GM20431 (cell line): Measurements from ENCODE around the gene ERVK3-1.

Source experiments
- in situ Hi-C: fragments of 300-500 bp; cut with MseI, MboI; formaldehyde crosslinking; loops from one replicate; pipeline ENCODE4 v1.15.0; 2020; ENCODE audit warnings: low sequenced_read_pairs; ENCODE audit not compliant: unreplicated experiment

Gene ERVK3-1

GRCh38 chr19:58356766-58357480 is 51.7 kb downstream of the ERVK3-1 start:
- in situ Hi-C loops: no loop called here

- in situ Hi-C loops: no loop called here
Measured at GRCh38 chr19:58357481-58358145, 52.4 kb downstream of the ERVK3-1 start.

GRCh38 chr19:58361900-58362271 is 56.7 kb downstream of the ERVK3-1 start:
- in situ Hi-C loops: no loop called here

GRCh38 chr19:58362272-58362994 is 57.3 kb downstream of the ERVK3-1 start, which contains the start of gene ZNF497:
Gene ZNF497, minus strand, starts transcription at chr19:58362751. Its CDS starts 5,116 bp downstream, at chr19:58357635.
- in situ Hi-C loops: no loop called here

DNA sequence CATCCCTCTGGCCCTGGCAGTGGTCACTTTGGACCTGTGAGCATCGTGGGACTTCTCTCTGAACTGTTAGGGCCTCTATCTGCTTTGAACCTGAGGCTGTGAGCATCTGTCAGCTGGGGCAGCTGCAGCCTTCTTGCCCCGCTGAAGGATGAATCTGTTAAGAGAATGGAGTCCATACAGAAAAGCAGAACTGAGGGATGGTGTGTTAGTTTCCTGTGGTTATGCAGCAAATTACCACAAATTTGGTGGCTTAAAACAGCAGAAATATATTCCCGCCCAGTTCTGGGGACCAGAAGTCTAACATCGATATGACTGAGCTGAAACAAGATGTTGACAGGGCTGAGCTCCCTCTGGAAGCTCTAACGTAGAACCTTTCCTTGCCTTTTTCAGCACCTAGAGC is 59.0 kb downstream of the ERVK3-1 start:
- in situ Hi-C loops: no loop called here
